Natural killer cell (primary cell): Measurements from ENCODE around the gene GGNBP2. TPM values are rescaled to one million over a fixed set of nuclear protein-coding genes. Genes with fewer than 3 reads are reported as not detected.
"Not testable (repeated sequence)": the region's sequence is repeated elsewhere in the genome, so short reads cannot be mapped to it uniquely, and the experiment has no call there.

Experiments
- ATAC-seq, 3 donors: fragments of 150-1000 bp in 2 of 3; fragments of 200-7000 bp in 1 of 3; cut with Tn5 transposase; 1 replicate in 1 of 3; 2 replicates in 2 of 3; pipeline ENCODE4 v1.10.0; 2021; ENCODE audit warnings: mild to moderate bottlenecking in 2 of 3, moderate library complexity in 2 of 3
- DNase-seq, 2 donors: peaks; one replicate each; pipeline versions ENCODE4 v3.0.0 to v3.0.0-alpha.2; 2013 to 2021; ENCODE audit warnings: mixed read lengths in 1 of 2
- H3K27ac ChIP-seq: one replicate; pipeline ENCODE4 v1.5.1; 2013; ENCODE audit warnings: mild to moderate bottlenecking, low read length
- H3K27me3 ChIP-seq: one replicate; pipeline ENCODE4 v1.6.1; 2013; ENCODE audit warnings: low read length; ENCODE audit not compliant: control insufficient read depth, insufficient read depth
- H3K36me3 ChIP-seq: one replicate; pipeline ENCODE4 v1.6.1; 2013; ENCODE audit warnings: low read length; ENCODE audit not compliant: control insufficient read depth, insufficient read depth
- H3K4me1 ChIP-seq: one replicate; pipeline ENCODE4 v1.6.1; 2013; ENCODE audit warnings: low read length; ENCODE audit not compliant: control insufficient read depth, insufficient read depth
- H3K4me3 ChIP-seq: one replicate; pipeline ENCODE4 v1.5.1; 2013; ENCODE audit warnings: low read length
- H3K9me3 ChIP-seq: one replicate; pipeline ENCODE4 v1.6.1; 2013; ENCODE audit warnings: low read length; ENCODE audit not compliant: control insufficient read depth, insufficient read depth
- H3K27ac Mint-ChIP-seq, 2 donors: one replicate each; pipeline ENCODE4 v1.8.0; 2022; ENCODE audit warnings: mild to moderate bottlenecking in 2 of 2, mixed read lengths in 2 of 2, moderate library complexity in 1 of 2
- H3K27me3 Mint-ChIP-seq, 2 donors: one replicate each; pipeline ENCODE4 v1.8.0; 2022; ENCODE audit warnings: low read depth in 2 of 2, mixed read lengths in 2 of 2
- H3K36me3 Mint-ChIP-seq: one replicate; pipeline ENCODE4 v1.8.0; 2022; ENCODE audit warnings: mixed read lengths
- H3K4me1 Mint-ChIP-seq, 2 donors: one replicate each; pipeline ENCODE4 v1.8.0; 2022; ENCODE audit warnings: mixed read lengths in 2 of 2
- H3K4me3 Mint-ChIP-seq: one replicate; pipeline ENCODE4 v1.8.0; 2022; ENCODE audit warnings: mild to moderate bottlenecking, moderate library complexity, mixed read lengths
- H3K9me3 Mint-ChIP-seq, 2 donors: one replicate each; pipeline ENCODE4 v1.8.0; 2022; ENCODE audit warnings: mixed read lengths in 2 of 2
- CTCF ChIP-seq: fragments of 200-600 bp; IDR thresholded peaks from one replicate; pipeline ENCODE4 v1.8.0; 2022; ENCODE audit warnings: antibody characterized with exemption
- WGBS: methylation state at CpG from one replicate; pipeline ENCODE4 v1.1.7; 2013; ENCODE audit warnings: missing lambda C conversion rate; ENCODE audit not compliant: insufficient coverage; 5-methylcytosine and 5-hydroxymethylcytosine counted together
- intact Hi-C: fragments of 100-400 bp; cut with micrococcal nuclease; formaldehyde crosslinking; loops from one replicate; pipeline ENCODE4 v1.14.2; 2022
- total RNA-seq, 4 donors: library from RNA; stranded (reverse); fragments of 120-200 nt in 1 of 4; gene quantifications; one replicate each; pipeline versions ENCODE4 v1.2.3 to v1.2.4, GENCODE V29; 2013 to 2022

The GGNBP2 gene
- total RNA-seq, 3 donors from 2014 or later (not counting 1 experiment from before 2014, with no cell fraction given), result 183 to 233 (median 197) TPM

DNA sequence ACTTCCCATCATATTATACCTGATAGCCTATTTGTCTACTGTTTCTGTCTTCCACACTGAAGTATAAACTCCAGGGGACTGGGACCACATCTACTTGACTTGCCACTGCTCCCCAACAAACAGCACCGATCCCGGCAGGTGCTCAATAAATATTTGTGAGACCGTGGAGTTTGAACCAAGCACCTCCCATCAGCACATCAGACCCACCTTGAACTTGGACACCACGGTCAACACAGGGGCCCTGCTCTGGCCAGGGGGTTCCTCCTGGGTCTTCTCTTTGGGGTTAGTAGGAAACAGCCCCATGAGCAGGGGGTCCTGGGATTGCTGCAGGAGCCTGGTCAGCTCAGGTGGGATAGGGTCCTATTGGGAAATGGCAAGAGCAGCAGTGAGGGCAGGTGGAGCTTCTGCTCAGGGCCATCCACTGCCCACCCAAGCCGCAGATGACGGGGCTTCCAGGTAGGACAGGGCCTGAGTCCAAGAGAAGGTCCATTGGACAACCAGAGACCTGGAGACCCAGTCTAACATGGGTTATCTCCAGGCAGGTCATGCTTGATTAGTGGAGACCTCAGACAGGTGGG lies 38.4 kb upstream of the GGNBP2 start:
- no peak for TF ChIP-seq CTCF

GRCh38 chr17:36506831-36507230 lies 37.9 kb upstream of the GGNBP2 start:
- Mint-ChIP-seq H3K9me3 (no peaks in the 10 kb centered on the region), H3K4me1 (peaks cover 0 to 4% of the 10 kb centered on the region in 2 donors), H3K27ac (no peak overlapping the region), H3K4me3 (no peak overlapping the region), H3K36me3 (no peaks in the 10 kb centered on the region), H3K27me3 (no peaks in the 10 kb centered on the region)
- Histone ChIP-seq H3K27me3 (no peaks in the 10 kb centered on the region), H3K4me1 (no peaks in the 10 kb centered on the region), H3K4me3 (no peak overlapping the region), H3K36me3 (peaks cover 17% of the 10 kb centered on the region), H3K9me3 (no peaks in the 10 kb centered on the region), H3K27ac (no peak overlapping the region)
- DNase-seq, result no peak
- no peak for TF ChIP-seq CTCF
- 97% methylated on average over 11 of the region's 11 CpGs for WGBS
- intact Hi-C loops, result no loop called here
- no peak for ATAC-seq

More for the DNA sequence above, 38.4 kb upstream of the GGNBP2 start:
- no peaks in the 10 kb centered on the region for H3K9me3 ChIP-seq
- ATAC-seq, result no peak
- intact Hi-C loops, result no loop called here
- no peaks in the 10 kb centered on the region for H3K27me3 Mint-ChIP-seq
- H3K27ac ChIP-seq, result no peak overlapping the region
- 90% methylated on average over 6 of the region's 6 CpGs for WGBS
- H3K36me3 ChIP-seq, result peaks cover 17% of the 10 kb centered on the region
- no peak overlapping the region for H3K27ac Mint-ChIP-seq
- H3K36me3 Mint-ChIP-seq, result no peaks in the 10 kb centered on the region
- no peak overlapping the region for H3K4me3 ChIP-seq
- H3K27me3 ChIP-seq, result no peaks in the 10 kb centered on the region
- no peak for DNase-seq
- H3K4me1 Mint-ChIP-seq, result peaks cover 0 to 4% of the 10 kb centered on the region in 2 donors
- H3K4me1 ChIP-seq, result no peaks in the 10 kb centered on the region
- H3K9me3 Mint-ChIP-seq, result no peaks in the 10 kb centered on the region
- H3K4me3 Mint-ChIP-seq, result no peak overlapping the region

DNA sequence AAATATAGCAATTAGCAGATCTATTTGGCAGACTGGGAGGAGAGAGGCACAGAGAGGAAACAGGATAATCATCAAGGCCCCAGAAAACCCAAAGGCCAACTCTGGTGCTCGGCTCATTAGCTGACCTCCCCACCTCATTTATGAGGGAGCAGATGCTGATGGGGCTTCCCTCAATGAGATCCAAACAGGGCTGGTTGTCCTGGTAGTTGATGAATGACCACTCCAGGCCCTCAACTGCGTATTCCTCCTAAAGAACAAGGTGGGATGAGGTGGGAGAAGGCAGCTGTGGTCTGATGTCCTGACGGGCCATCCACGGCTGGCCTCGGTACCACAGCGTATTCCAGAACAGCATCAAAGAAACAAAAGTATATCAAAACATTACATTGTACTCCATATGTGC lies 37.5 kb upstream of the GGNBP2 start:
- WGBS, result 100% methylated on average over 2 of the region's 6 CpGs

DNA sequence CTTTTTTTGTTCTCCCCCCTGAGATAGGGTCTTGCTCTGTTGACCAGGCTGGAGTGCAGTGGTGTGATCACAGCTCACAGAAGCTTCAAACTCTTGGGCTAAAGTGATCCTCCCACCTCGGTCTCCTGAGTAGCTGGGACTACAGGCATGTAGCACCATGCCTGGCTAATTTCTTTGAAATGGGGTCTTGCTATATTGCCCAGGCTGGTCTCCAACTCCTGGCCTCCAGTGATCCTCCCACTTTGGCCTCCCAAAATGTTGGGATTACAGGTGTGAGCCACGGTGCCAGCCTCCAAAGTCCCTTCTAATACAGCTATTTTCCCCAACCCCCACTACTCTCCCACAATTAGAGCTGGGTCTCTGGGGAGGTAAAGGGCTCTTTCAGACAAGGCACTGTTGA lies 36.3 kb upstream of the GGNBP2 start:
- H3K9me3 ChIP-seq, intact Hi-C loops: not testable (repeated sequence)
- H3K36me3 ChIP-seq, result peaks cover 17% of the 10 kb centered on the region

More for the DNA sequence above, 37.5 kb upstream of the GGNBP2 start:
- no peak for TF ChIP-seq CTCF
- Mint-ChIP-seq H3K4me3 (no peak overlapping the region), H3K27me3 (no peaks in the 10 kb centered on the region), H3K4me1 (peaks cover 0 to 4% of the 10 kb centered on the region in 2 donors), H3K36me3 (no peaks in the 10 kb centered on the region), H3K9me3 (no peaks in the 10 kb centered on the region), H3K27ac (no peak overlapping the region)
- H3K36me3 ChIP-seq, result peaks cover 17% of the 10 kb centered on the region
- H3K4me1 ChIP-seq, result no peaks in the 10 kb centered on the region
- intact Hi-C loops, result no loop called here
- no peak for DNase-seq
- H3K4me3 ChIP-seq, result no peak overlapping the region
- H3K9me3 ChIP-seq, result no peaks in the 10 kb centered on the region
- H3K27me3 ChIP-seq, result no peaks in the 10 kb centered on the region
- H3K27ac ChIP-seq, result no peak overlapping the region
- no peak for ATAC-seq

More for the DNA sequence above, 36.3 kb upstream of the GGNBP2 start:
- H3K4me3 Mint-ChIP-seq, H3K27ac ChIP-seq, H3K27me3 ChIP-seq, H3K27me3 Mint-ChIP-seq, H3K4me1 Mint-ChIP-seq, H3K36me3 Mint-ChIP-seq, H3K27ac Mint-ChIP-seq, H3K4me3 ChIP-seq, DNase-seq, H3K9me3 Mint-ChIP-seq, ATAC-seq, H3K4me1 ChIP-seq: not testable (repeated sequence)
- WGBS, result 92% methylated on average over 2 of the region's 2 CpGs
